ENCODE data around the gene SPECC1L.

- TF ChIP-seq CTCF (IDR thresholded peaks at IDR 0.05) (no peak), POLR2A (IDR thresholded peaks at IDR 0.05) (no peak)
These were observed 51.9 kb downstream of the SPECC1L start for GRCh38 chr22:24322522-24322921.

All from stomach (tissue), 4 donors.